Measurements from ENCODE around the gene HLA-DQA1.
"Not testable (repeated sequence)": the region's sequence is repeated elsewhere in the genome, so short reads cannot be mapped to it uniquely, and the experiment has no call there.

The HLA-DQA1 gene

GRCh38 chr6:32622545-32623401 is 14.4 kb upstream of the HLA-DQA1 start:
- DNase-seq = peak; percentile 10

GRCh38 chr6:32623693-32624092 is 13.5 kb upstream of the HLA-DQA1 start:
- DNase-seq = no peak

DNA sequence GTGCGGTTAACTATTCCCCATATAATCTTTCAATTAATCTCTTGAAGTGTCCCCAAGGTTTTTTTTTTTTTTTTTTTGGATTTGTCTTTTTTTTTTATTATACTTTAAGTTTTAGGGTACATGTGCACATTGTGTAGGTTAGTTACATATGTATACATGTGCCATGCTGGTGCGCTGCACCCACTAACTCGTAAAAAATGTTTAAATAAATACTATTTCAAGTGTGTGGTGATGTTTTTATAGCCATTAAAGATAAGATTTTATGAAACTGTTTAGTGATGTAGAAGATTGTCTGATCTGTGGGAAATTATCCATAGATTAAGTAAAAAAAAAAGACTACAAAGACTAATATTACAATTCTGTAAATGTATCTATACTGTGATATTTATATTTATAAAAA is 12.6 kb upstream of the HLA-DQA1 start:
- DNase-seq = no peak

DNA sequence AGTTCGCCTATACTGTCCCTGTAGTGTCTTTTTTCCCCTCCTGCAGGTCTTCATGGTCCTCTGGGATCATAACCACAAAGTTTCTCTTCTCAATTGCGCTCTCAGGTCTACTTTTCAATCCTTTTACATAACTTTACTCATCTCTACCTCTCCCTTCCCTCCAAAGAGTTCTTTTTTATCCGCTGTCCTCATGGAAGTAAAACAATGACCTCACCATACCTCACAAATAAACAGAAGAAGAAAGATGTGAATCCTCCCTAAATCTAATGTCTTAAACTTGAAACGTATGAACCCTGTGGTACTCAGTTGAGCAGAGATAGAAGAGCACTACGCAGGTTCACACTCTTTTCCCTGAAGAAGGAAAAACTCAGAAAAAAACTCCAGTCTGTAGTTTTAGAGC is 12.1 kb upstream of the HLA-DQA1 start:
- no peak for DNase-seq

DNA sequence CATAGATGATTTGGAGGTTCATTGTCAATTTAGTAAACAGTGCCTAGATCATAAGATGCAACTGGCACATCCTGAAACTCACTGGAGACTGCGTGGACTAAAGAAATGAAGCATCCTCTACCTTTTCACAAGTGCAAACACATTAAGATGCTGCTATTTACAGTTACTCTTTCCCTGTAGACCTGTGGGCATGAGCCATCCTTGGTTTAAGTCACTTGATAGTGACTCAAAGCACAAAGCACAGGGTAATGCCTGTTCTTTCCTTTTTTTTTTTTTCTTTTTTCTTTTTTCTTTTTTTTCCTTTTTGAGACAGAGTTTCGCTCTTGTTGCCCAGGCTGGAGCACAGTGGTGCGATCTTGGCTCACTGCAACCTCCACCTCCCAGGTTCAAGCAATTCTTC is 10.0 kb upstream of the HLA-DQA1 start:
- no peak for DNase-seq

DNA sequence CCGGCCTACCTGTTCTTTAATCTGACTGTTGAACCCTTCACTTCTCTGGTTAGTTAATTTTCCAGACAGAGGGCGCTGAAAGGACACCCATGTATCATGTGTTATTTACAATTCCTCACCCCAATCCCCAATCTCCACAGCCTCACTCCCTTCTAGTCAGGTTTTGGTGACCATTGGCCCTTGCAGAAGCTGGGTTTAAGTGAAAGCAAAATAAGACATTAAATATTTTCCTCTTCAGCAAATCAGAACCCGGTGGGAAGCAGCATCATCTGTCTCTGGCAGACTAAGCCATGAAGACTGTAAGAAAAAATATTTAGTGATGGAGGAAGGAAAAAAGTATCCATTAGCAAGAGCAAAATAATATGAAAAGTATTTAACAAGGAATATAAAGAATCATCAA is 9.4 kb upstream of the HLA-DQA1 start:
- DNase-seq = no peak

DNA sequence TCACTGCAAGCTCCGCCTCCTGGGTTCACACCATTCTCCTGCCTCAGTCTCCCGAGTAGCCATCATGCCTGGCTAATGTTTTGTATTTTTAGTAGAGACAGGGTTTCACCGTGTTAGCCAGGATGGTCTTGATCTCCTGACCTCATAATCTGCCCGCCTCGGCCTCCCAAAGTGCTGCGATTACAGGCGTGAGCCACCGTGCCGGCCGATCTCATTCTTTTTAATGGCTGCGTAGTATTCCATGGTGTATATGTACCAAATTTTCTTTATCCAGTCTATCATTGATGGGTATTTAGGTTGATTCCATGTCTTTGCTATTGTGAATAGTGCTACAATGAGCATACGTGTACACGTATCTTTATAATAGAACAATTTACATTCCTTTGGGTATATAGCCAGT is 7.4 kb upstream of the HLA-DQA1 start:
- not testable (repeated sequence) for DNase-seq

DNA sequence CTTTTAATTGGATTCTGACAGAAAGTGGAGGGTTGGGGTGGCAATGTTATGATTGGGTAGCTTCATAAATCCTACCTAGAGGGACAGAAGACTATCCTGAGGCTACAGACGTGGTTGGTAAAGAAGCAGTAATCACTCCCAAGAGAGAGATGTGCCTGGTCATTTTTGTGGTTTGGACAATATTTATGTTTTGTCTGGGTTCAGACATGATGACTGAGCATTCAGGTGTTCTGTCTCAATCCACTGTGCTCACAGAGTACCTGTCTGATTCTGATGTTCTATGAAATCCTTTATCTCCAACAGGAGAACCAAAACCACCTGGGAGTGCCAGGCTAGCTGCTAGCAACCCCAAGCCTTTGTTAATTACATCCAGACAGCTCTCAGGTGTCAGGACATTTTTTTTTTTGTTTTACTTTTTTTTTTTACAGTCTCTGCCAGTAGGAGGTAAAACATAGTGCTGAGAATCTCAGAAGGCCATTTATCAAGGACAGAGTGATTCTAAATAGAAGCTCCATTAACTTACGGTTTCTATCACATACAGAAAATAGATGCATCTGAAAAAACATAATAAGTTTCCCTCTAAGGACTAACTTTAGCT is 1.6 kb upstream of the HLA-DQA1 start:
- DNase-seq = no peak

GRCh38 chr6:32637883-32638282 is 677 bp downstream of the HLA-DQA1 start:
- no peak for DNase-seq

DNA sequence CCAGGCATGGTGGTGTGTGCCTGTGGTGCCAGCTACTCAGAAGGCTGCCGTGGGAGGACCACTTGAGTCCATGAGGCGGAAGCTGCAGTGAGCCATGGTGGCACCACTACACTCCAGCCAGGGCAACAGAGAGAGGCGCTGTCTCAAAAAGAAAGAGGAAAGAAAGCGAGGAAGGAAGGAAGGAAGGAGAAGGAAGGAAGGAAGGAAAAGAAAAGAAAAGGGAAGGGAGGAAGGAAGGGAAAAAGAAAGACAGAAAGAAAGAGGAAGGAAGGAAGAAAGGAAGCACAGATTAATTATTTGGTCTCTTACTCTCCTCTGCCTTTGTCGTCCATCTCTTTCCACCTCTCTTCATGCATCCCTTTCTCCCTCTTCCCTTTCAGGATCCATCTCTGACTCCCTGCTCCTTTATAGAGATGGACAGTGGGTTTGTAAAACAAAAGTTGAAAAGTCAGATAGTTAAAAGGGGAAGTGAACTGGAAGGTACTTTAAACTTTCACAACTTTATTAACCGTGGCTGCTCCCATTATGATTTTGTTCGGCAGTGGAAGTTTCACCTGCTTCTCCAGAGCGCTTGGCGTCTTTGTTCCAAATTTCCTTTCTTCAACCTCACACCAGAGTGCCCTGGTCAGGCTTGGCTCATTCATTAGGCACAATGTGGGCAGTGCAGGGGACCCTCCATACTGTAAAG is 1.5 kb downstream of the HLA-DQA1 start:
- DNase-seq = no peak

- no peak for DNase-seq
Observed at GRCh38 chr6:32639440-32640394, 2.5 kb downstream of the HLA-DQA1 start.

DNA sequence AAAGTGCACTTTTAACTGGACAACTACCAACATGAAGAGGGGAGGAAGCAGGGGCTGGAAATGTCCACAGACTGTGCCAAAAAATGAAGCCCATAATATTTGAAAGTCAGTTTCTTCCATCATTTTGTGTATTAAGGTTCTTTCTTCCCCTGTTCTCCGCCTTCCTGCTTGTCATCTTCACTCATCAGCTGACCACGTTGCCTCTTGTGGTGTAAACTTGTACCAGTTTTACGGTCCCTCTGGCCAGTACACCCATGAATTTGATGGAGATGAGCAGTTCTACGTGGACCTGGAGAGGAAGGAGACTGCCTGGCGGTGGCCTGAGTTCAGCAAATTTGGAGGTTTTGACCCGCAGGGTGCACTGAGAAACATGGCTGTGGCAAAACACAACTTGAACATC is 3.9 kb downstream of the HLA-DQA1 start:
- no peak for DNase-seq

GRCh38 chr6:32641785-32642719 is 4.8 kb downstream of the HLA-DQA1 start:
- not testable (repeated sequence) for DNase-seq

DNA sequence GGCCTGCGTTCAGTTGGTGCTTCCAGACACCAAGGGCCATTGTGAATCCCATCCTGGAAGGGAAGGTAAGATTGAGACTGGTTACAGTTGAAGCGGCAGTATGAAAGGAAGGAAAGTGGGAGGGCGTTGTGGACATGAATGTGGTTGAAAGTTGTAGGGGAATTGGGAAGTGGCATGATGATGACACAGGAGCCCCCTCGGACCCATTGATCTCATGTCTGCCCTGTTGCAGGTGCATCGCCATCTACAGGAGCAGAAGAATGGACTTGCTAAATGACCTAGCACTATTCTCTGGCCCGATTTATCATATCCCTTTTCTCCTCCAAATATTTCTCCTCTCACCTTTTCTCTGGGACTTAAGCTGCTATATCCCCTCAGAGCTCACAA is 5.5 kb downstream of the HLA-DQA1 start:
- no peak for DNase-seq

- no peak for DNase-seq
Observed at GRCh38 chr6:32643904-32644303, 6.7 kb downstream of the HLA-DQA1 start.

DNA sequence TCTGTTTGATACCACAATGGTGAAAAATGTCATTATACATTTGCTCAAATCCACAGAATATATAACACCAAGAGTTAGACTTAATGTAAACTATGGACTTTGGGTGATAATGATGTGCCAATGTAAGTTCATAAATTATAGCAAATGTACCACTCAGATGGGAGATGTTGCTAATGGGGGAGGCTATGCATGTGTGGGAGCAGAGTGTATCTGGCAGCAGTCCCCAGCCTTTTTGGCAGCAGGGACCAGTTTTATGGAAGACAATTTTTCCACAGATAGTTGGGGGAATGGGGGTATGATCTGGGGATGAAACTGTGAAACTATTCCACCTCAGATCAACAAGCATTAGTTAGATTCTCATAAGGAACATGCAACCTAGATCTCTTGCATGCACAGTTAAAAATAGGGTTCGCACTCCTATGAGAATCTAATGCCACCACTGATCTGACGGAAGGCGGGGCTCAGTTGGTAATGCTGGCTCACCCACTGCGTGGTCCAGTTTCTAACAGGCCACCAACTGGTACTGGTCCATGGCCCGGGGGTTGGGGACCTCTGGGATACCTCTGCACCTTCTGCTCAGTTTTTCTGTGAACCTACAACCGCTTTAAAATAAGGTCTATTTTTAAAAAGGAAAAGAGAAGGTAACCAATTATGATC is 8.0 kb downstream of the HLA-DQA1 start:
- no peak for DNase-seq

- no peak for DNase-seq
Observed at GRCh38 chr6:32655203-32655710, 18.1 kb downstream of the HLA-DQA1 start.

- not testable (repeated sequence) for DNase-seq
Observed at GRCh38 chr6:32657329-32657728, 20.1 kb downstream of the HLA-DQA1 start.

DNA sequence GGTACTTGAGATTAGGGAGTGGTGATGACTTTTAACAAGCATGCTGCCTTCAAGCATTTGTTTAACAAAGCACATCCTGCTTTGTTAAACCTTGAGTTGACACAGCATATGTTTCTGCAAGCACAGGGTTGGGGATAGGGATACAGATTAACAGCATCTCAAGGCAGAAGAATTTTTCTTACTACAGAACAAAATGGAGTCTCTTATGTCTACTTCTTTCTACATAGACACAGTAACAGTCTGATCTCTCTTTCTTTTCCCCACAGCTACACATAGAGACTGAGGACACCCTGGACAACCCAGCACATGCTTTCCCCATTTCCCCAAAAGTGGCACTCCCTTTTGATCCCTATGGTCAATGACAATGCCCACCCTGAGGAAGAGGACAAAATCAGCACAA is 20.6 kb downstream of the HLA-DQA1 start:
- DNase-seq = not testable (repeated sequence)

- no peak for DNase-seq
Observed at GRCh38 chr6:32658268-32658897, 21.2 kb downstream of the HLA-DQA1 start.

Measured in 8988T (cell line).